ENCODE measurements around the gene CHRNA10.

The CHRNA10 gene

DNA sequence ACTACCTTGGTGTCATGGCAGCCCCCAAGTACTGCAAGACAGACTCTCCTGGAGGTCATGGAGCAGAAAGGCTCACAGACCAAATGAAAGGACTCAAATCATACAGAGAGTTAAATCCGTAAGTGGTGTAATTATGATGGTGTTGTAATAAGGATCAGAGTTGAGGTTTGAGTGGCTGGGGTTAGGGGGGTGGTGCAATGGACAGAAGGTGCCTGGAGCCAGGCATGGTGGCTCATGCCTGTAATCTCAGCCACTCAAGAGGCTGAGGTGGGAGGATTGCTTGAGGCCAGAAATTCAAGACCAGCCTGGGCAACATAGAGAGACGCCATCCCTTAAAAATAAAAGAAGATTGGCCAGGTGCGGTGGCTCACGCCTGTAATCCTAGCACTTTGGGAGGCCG, 48.1 kb downstream of the CHRNA10 start:
- no peak overlapping the region for H3K4me3 ChIP-seq (ENCODE audit: low read length)
- TF ChIP-seq, protein P1, sequence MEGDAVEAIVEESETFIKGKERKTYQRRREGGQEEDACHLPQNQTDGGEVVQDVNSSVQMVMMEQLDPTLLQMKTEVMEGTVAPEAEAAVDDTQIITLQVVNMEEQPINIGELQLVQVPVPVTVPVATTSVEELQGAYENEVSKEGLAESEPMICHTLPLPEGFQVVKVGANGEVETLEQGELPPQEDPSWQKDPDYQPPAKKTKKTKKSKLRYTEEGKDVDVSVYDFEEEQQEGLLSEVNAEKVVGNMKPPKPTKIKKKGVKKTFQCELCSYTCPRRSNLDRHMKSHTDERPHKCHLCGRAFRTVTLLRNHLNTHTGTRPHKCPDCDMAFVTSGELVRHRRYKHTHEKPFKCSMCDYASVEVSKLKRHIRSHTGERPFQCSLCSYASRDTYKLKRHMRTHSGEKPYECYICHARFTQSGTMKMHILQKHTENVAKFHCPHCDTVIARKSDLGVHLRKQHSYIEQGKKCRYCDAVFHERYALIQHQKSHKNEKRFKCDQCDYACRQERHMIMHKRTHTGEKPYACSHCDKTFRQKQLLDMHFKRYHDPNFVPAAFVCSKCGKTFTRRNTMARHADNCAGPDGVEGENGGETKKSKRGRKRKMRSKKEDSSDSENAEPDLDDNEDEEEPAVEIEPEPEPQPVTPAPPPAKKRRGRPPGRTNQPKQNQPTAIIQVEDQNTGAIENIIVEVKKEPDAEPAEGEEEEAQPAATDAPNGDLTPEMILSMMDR (IDR thresholded peaks at IDR 0.05; ENCODE audit: insufficient read depth, low read depth, low read length, missing control alignments), result no peak
- no peak for DNase-seq (ENCODE audit: low read depth)

- TF ChIP-seq, protein P1 (IDR thresholded peaks at IDR 0.05; ENCODE audit: insufficient read depth, low read depth, low read length, missing control alignments), result no peak
- H3K4me3 ChIP-seq (ENCODE audit: low read length), result no peak overlapping the region
- DNase-seq (ENCODE audit: low read depth), result no peak
Observed at GRCh38 chr11:3622521-3622920, 48.7 kb downstream of the CHRNA10 start.

- TF ChIP-seq, protein P1 (IDR thresholded peaks at IDR 0.05; ENCODE audit: insufficient read depth, low read depth, low read length, missing control alignments), result no peak
- DNase-seq (ENCODE audit: low read depth), result no peak
- H3K4me3 ChIP-seq (ENCODE audit: low read length), result no peak overlapping the region
Observed at GRCh38 chr11:3617990-3618389, 53.2 kb downstream of the CHRNA10 start.

DNA sequence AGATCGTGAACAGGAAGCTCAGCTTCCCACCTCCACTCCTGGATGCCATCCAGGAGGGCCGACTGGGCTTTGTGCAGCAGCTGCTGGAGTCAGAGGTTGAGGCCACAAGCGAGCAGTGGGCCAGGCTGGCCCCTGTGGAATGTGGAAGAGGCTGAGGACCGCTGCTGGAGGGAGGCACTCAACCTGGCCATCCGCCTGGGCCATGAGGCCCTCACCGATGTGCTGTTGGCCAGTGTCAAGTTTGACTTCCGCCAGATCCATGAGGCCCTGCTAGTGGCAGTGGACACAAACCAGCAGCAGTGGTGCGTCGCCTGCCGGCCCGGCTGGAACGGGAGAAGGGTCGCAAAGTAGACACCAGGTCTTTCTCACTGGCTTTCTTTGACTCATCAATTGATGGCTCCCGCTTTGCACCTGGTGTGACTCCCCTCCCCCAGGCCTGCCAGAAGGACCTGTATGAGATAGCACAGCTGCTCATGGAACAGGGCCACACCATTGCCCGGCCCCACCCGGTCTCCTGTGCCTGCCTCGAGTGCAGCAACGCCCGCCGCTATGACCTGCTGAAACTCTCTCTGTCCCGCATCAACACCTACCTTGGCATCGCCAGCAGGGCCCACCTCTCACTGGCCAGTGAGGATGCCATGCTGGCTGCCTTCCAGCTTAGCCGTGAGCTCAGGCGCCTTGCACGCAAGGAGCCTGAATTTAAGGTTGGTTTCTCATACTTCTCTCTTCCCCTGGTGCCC, 54.3 kb downstream of the CHRNA10 start:
- DNase-seq (ENCODE audit: low read depth), result no peak
- TF ChIP-seq, protein P1 (IDR thresholded peaks at IDR 0.05; ENCODE audit: insufficient read depth, low read depth, low read length, missing control alignments), result no peak
- no peak overlapping the region for H3K4me3 ChIP-seq (ENCODE audit: low read length)

DNA sequence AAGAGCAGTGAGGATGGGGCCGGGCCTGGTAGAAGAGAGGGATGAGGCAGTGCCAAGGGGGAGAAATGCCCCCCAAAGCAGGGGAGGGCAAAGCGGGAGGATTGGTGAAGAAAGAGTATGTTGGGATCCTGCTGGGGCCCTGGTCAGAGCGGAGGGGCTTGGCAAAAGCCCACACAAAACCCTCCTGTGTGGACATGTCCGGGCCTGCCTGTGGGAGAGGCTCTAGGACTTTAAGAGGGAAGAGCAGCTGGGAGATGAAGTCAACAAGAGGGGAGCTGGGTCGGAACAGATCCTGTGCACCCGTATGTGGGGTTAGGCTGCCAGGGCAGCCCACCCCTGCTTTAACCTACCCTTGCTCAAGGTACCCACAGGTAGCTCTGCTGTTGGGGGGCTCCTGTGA, 55.2 kb downstream of the CHRNA10 start:
- H3K4me3 ChIP-seq (ENCODE audit: low read length), result no peak overlapping the region
- peak; percentile 39 for DNase-seq (ENCODE audit: low read depth)
- TF ChIP-seq, protein P1 (IDR thresholded peaks at IDR 0.05; ENCODE audit: insufficient read depth, low read depth, low read length, missing control alignments), result no peak
